PC-3 (cell line): ENCODE data around the gene SCD5. TPM values are rescaled to one million over a fixed set of nuclear protein-coding genes. Genes with fewer than 3 reads are reported as not detected.

ENCODE experiments used
- ATAC-seq: fragments of 200-7000 bp; cut with Tn5 transposase; 2 replicates; pipeline ENCODE4 v1.9.1; 2020; ENCODE audit warnings: mild to moderate bottlenecking, moderate library complexity
- BruUV-seq: library from RNA; stranded (reverse); fragments of 400-500 nt; replicated peaks from 2 replicates; lab custom pipeline; 2021; lab: Mats Ljungman, UMichigan
- CTCF ChIA-PET: fragments of 300-600 bp; sonication (Branson Sonifier 250); formaldehyde crosslinking; loops from one replicate; lab custom pipeline; 2022; ENCODE audit warnings: antibody characterized with exemption; lab: Charles Lee
- POLR2A ChIA-PET: fragments of 300-600 bp; sonication (Branson Sonifier 250); formaldehyde crosslinking; loops from one replicate; lab custom pipeline; 2022; ENCODE audit warnings: antibody characterized with exemption; ENCODE audit not compliant: unreplicated experiment; lab: Charles Lee
- DNase-seq: peaks from one replicate; pipeline ENCODE4 v3.0.0-alpha.2; 2015
- H2AFZ ChIP-seq: fragments of 300-600 bp; sonication (generic); 2 replicates; pipeline ENCODE4 v1.6.0; 2016; ENCODE audit warnings: antibody characterized with exemption, low read length
- H3F3A ChIP-seq: fragments of 300-600 bp; sonication (generic); one replicate; pipeline ENCODE4 v1.6.0; 2017; ENCODE audit warnings: antibody characterized with exemption, low read length, control low read depth, mild to moderate bottlenecking; ENCODE audit not compliant: unreplicated experiment
- H3K27ac ChIP-seq: fragments of 300-600 bp; sonication (generic); 2 replicates; pipeline ENCODE4 v1.5.1; 2016; ENCODE audit warnings: mild to moderate bottlenecking, low read length
- H3K27me3 ChIP-seq: fragments of 300-600 bp; sonication (generic); 2 replicates; pipeline ENCODE4 v1.6.1; 2016; ENCODE audit warnings: low read length, mixed read lengths
- H3K36me3 ChIP-seq: fragments of 300-600 bp; sonication (generic); 2 replicates; pipeline ENCODE4 v1.6.1; 2016; ENCODE audit warnings: low read depth, mixed run types, low read length, mixed read lengths
- H3K4me1 ChIP-seq: fragments of 300-600 bp; sonication (generic); 2 replicates; pipeline ENCODE4 v1.5.1; 2016; ENCODE audit warnings: low read length; ENCODE audit not compliant: insufficient read depth
- H3K4me2 ChIP-seq: fragments of 300-600 bp; sonication (generic); 2 replicates; pipeline ENCODE4 v1.6.0; 2016; ENCODE audit warnings: low read length
- H3K4me3 ChIP-seq: fragments of 300-600 bp; sonication (generic); 2 replicates; pipeline ENCODE4 v1.5.1; 2016; ENCODE audit warnings: mild to moderate bottlenecking, low read length, mixed read lengths
- H3K79me2 ChIP-seq: fragments of 300-600 bp; sonication (generic); 2 replicates; pipeline ENCODE4 v1.6.1; 2017; ENCODE audit warnings: low read length, mixed read lengths
- H3K9ac ChIP-seq: fragments of 300-600 bp; sonication (generic); 2 replicates; pipeline ENCODE4 v1.6.0; 2016; ENCODE audit warnings: mild to moderate bottlenecking, low read length
- H3K9me2 ChIP-seq: fragments of 300-600 bp; sonication (generic); replicated peaks from 2 replicates; pipeline ENCODE4 v1.6.1; 2016; ENCODE audit warnings: mixed run types, low read length, mixed read lengths
- H3K9me3 ChIP-seq: fragments of 300-600 bp; sonication (generic); 2 replicates; pipeline ENCODE4 v1.6.1; 2016; ENCODE audit warnings: low read length, mixed read lengths
- H4K20me1 ChIP-seq: fragments of 300-600 bp; sonication (generic); 2 replicates; pipeline ENCODE4 v1.6.1; 2016; ENCODE audit warnings: low read length, mixed read lengths
- EZH2 ChIP-seq: fragments of 300-600 bp; sonication (generic); IDR thresholded peaks from one replicate; pipeline ENCODE4 v1.6.1; 2017; ENCODE audit warnings: antibody characterized with exemption, mild to moderate bottlenecking, low read length; ENCODE audit not compliant: unreplicated experiment
- EZH2phosphoT487 ChIP-seq: fragments of 300-600 bp; sonication (generic); IDR thresholded peaks from 2 replicates; pipeline ENCODE4 v1.6.1; 2018; ENCODE audit warnings: mild to moderate bottlenecking, antibody characterized with exemption, low read length, borderline replicate concordance
- intact Hi-C: fragments of 100-400 bp; cut with micrococcal nuclease; formaldehyde crosslinking; loops from 2 replicates; pipeline ENCODE4 v1.9.0; 2023
- total RNA-seq: library from RNA; depleted of rRNA; stranded (reverse); fragments of >200 nt; gene quantifications from 2 replicates; pipeline ENCODE4 v1.2.3, GENCODE V29; 2014
- TF ChIP-seq, protein P1 (sequence below): fragments of 300-600 bp; sonication (generic); conservative IDR thresholded peaks from 2 replicates; pipeline ENCODE4 v1.5.1; 2017; ENCODE audit warnings: antibody characterized with exemption, low read depth, mild to moderate bottlenecking, low read length

Gene SCD5
- total RNA-seq, 1 experiment from 2014 or later = 3.8 TPM

DNA sequence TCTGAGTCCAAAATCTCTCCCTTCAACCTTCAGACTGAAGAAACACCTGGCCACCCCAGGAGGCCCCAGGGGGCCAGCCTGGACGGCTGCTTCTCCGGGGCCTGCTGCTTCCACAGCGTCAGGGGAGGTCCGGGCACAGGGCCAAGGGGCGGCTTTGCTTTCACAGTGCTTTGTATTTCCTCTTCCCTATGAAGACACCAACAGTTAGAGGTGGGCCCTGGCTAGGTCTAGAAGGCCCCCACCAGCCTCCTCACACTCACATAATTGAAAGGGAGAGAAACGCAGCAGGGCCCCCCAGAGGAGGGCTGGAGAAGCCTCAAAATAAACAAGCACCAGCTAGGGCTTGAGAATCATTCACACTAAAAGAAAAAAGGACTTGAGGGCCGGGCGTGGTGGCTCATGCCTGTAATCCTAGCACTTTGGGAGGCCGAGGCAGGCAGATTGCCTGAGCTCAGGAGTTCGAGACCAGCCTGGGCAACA lies 17.8 kb downstream of the SCD5 start:
- Histone ChIP-seq H3K4me3 (no peak overlapping the region), H3K79me2 (no peaks in the 10 kb centered on the region), H3K9me2 (no peaks in the 10 kb centered on the region), H3K4me2 (no peak overlapping the region), H2AFZ (no peak overlapping the region), H3K36me3 (no peaks in the 10 kb centered on the region), H3K4me1 (peaks cover 13% of the 10 kb centered on the region), H3K27me3 (no peaks in the 10 kb centered on the region), H3F3A (peaks cover 5% of the 10 kb centered on the region), H3K9ac (no peak overlapping the region), H3K9me3 (no peaks in the 10 kb centered on the region), H3K27ac (no peak overlapping the region), H4K20me1 (no peaks in the 10 kb centered on the region)
- DNase-seq (no peak), ATAC-seq (no peak)
- CTCF ChIA-PET = no interaction called here
- no TSS peak for BruUV-seq
- POLR2A ChIA-PET = no interaction called here
- intact Hi-C loops = no loop called here
- TF ChIP-seq EZH2 = no peak
- no peak for TF ChIP-seq EZH2phosphoT487
- TF ChIP-seq, protein P1, sequence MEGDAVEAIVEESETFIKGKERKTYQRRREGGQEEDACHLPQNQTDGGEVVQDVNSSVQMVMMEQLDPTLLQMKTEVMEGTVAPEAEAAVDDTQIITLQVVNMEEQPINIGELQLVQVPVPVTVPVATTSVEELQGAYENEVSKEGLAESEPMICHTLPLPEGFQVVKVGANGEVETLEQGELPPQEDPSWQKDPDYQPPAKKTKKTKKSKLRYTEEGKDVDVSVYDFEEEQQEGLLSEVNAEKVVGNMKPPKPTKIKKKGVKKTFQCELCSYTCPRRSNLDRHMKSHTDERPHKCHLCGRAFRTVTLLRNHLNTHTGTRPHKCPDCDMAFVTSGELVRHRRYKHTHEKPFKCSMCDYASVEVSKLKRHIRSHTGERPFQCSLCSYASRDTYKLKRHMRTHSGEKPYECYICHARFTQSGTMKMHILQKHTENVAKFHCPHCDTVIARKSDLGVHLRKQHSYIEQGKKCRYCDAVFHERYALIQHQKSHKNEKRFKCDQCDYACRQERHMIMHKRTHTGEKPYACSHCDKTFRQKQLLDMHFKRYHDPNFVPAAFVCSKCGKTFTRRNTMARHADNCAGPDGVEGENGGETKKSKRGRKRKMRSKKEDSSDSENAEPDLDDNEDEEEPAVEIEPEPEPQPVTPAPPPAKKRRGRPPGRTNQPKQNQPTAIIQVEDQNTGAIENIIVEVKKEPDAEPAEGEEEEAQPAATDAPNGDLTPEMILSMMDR = no peak

DNA sequence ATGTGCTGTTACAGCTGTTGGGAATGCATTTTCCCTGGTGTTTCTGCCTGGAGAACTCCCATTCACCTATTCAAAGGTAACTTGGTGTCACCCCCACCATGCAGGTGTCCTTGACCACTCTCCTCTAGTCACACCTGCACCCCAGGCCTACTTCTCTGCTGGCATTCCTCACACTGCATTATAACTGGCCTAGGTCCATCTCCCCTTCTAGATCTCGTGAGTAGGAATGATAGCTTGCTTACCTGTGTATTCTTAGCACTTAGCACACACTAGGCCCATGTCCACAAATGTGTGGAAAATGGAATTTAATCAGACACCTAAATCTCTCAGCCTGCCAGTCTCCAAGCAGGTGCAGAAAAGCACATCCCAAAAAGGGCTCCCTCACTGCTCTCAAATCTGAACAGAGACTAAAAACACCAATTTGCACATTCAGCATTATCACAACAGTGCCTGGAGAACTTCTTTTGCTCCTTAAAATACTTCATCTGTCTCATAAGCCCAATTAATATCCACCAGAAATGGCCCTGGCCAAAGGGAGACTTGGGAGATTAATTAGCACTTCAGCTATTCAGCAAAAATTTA lies 18.3 kb downstream of the SCD5 start:
- intact Hi-C loops = no loop called here
- Histone ChIP-seq H3K27ac (no peak overlapping the region), H3K36me3 (no peaks in the 10 kb centered on the region)

DNA sequence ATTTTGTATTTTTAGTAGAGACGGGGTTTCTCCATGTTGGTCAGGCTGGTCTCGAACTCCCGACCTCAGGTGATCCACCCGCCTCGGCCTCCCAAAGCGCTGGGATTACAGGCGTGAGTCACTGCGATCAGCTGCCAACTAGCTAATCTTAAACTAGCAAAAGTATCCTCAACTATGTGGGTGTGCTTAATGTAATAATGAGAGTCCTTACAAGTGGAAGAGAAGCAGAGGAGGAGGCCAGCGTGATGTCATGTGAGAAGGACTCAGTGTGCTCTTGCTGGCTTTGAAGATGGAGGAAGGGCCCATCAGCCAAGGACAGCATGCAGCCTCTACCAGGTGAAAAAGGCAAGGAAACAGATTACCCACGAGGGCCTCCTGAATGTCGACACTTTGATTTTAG lies 19.6 kb downstream of the SCD5 start:
- intact Hi-C loops = no loop called here
- DNase-seq (no peak), ATAC-seq (no peak)
- BruUV-seq = no TSS peak
- H3K9me3 ChIP-seq = no peaks in the 10 kb centered on the region
- H3K9me2 ChIP-seq = no peaks in the 10 kb centered on the region
- POLR2A ChIA-PET = no interaction called here
- H4K20me1 ChIP-seq = no peaks in the 10 kb centered on the region
- TF ChIP-seq EZH2phosphoT487 = no peak
- TF ChIP-seq EZH2 = no peak
- TF ChIP-seq, protein P1 = no peak
- no peaks in the 10 kb centered on the region for H3K79me2 ChIP-seq
- no peak overlapping the region for H3K4me3 ChIP-seq
- H3K9ac ChIP-seq = no peak overlapping the region
- H3K27me3 ChIP-seq = no peaks in the 10 kb centered on the region
- no peak overlapping the region for H3K4me2 ChIP-seq
- H3K36me3 ChIP-seq = no peaks in the 10 kb centered on the region
- no peak overlapping the region for H3K27ac ChIP-seq
- CTCF ChIA-PET = no interaction called here
- H3F3A ChIP-seq = no peaks in the 10 kb centered on the region
- no peak overlapping the region for H2AFZ ChIP-seq
- no peaks in the 10 kb centered on the region for H3K4me1 ChIP-seq

More for the DNA sequence above, 18.3 kb downstream of the SCD5 start:
- no peaks in the 10 kb centered on the region for H3K27me3 ChIP-seq
- DNase-seq (no peak), ATAC-seq (no peak)
- H3K9me3 ChIP-seq = no peaks in the 10 kb centered on the region
- POLR2A ChIA-PET = no interaction called here
- no peaks in the 10 kb centered on the region for H3K9me2 ChIP-seq
- H3K4me1 ChIP-seq = peaks cover 10% of the 10 kb centered on the region
- peaks cover 4% of the 10 kb centered on the region for H3F3A ChIP-seq
- H2AFZ ChIP-seq = no peak overlapping the region
- H3K4me2 ChIP-seq = no peak overlapping the region
- H3K9ac ChIP-seq = no peak overlapping the region
- CTCF ChIA-PET = no interaction called here
- BruUV-seq = no TSS peak
- no peaks in the 10 kb centered on the region for H3K79me2 ChIP-seq
- no peaks in the 10 kb centered on the region for H4K20me1 ChIP-seq
- no peak overlapping the region for H3K4me3 ChIP-seq
- TF ChIP-seq, protein P1 = no peak
- no peak for TF ChIP-seq EZH2phosphoT487
